ENCODE data around the gene NFE2L1.

DNA sequence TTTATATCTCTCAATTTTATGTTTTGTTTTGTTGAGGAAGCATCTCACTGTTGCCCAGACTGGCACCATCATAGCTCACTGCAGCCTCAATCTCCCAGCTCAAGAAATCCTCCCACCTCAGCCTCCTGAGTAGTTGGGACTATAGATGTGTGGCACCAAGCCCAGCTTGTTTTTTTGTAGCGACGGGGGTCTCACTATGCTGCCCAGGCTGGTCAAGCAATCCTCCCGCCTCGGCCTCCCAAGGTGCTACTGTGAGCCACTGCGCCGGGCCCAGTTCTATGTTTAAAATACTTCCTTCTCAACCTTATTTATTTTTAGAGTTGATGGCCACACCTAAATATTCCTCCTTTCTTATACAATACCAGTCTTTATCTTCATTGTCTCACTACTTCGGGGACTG is 1.9 kb upstream of the NFE2L1 start:
- TF ChIP-seq GATA2 (IDR thresholded peaks at IDR 0.05; ENCODE audit: low read depth, low read length) = no peak
- TF ChIP-seq GATA3 (IDR thresholded peaks at IDR 0.05; ENCODE audit: low read depth, low read length) = no peak
